DOHH2 (cell line): ENCODE results near the gene NBEAL1.
"Not testable (repeated sequence)": the region's sequence is repeated elsewhere in the genome, so short reads cannot be mapped to it uniquely, and the experiment has no call there.

Experiments
- H3F3A ChIP-seq: fragments of 200-600 bp; sonication (generic), shearing (Covaris generic); 2 replicates; pipeline ENCODE4 v1.6.0; 2016; ENCODE audit warnings: antibody characterized with exemption, mild to moderate bottlenecking; ENCODE audit not compliant: control insufficient read depth, insufficient read depth
- H3K27ac ChIP-seq: fragments of 200-600 bp; sonication (generic); 2 replicates; pipeline ENCODE4 v1.5.1; 2014; ENCODE audit warnings: low read depth, mild to moderate bottlenecking, low read length, moderate library complexity
- H3K27me3 ChIP-seq: fragments of 200-600 bp; sonication (generic); 2 replicates; pipeline ENCODE4 v1.6.1; 2014; ENCODE audit warnings: mild to moderate bottlenecking, low read length, mixed read lengths; ENCODE audit not compliant: control insufficient read depth
- H3K36me3 ChIP-seq: fragments of 200-600 bp; sonication (generic); 2 replicates; pipeline ENCODE4 v1.6.1; 2014; ENCODE audit warnings: mild to moderate bottlenecking, low read length, moderate library complexity, mixed read lengths; ENCODE audit not compliant: control insufficient read depth
- H3K4me1 ChIP-seq: fragments of 200-600 bp; sonication (generic); 2 replicates; pipeline ENCODE4 v1.6.1; 2014; ENCODE audit warnings: mild to moderate bottlenecking, low read length, mixed read lengths; ENCODE audit not compliant: control insufficient read depth
- H3K4me2 ChIP-seq: fragments of 200-600 bp; sonication (generic); 2 replicates; pipeline ENCODE4 v1.6.0; 2014; ENCODE audit warnings: mild to moderate bottlenecking, low read length, moderate library complexity
- H3K4me3 ChIP-seq: fragments of 200-600 bp; sonication (generic); 2 replicates; pipeline ENCODE4 v1.5.1; 2014; ENCODE audit warnings: mild to moderate bottlenecking, low read length, mixed read lengths
- H3K79me2 ChIP-seq: fragments of 200-600 bp; sonication (generic); 2 replicates; pipeline ENCODE4 v1.6.1; 2014; ENCODE audit warnings: mild to moderate bottlenecking, low read length, mixed read lengths; ENCODE audit not compliant: control insufficient read depth
- H3K9me2 ChIP-seq: fragments of 200-600 bp; sonication (generic); replicated peaks from 2 replicates; pipeline ENCODE4 v1.6.1; 2014; ENCODE audit warnings: mild to moderate bottlenecking, low read length, mixed read lengths; ENCODE audit not compliant: control insufficient read depth
- H3K9me3 ChIP-seq: fragments of 200-600 bp; sonication (generic); 2 replicates; pipeline ENCODE4 v1.6.1; 2014; ENCODE audit warnings: antibody characterized with exemption, low read length, mixed read lengths; ENCODE audit not compliant: control insufficient read depth, insufficient read depth
- H4K20me1 ChIP-seq: fragments of 200-600 bp; sonication (generic); 2 replicates; pipeline ENCODE4 v1.6.0; 2014; ENCODE audit warnings: low read depth, mild to moderate bottlenecking, antibody characterized with exemption, low read length, moderate library complexity; ENCODE audit not compliant: control insufficient read depth, insufficient read depth
- CTCF ChIP-seq: fragments of 200-600 bp; sonication (generic); IDR thresholded peaks from one replicate; pipeline ENCODE4 v1.5.1; 2014; ENCODE audit warnings: antibody characterized with exemption, mild to moderate bottlenecking, low read depth, low read length; ENCODE audit not compliant: poor library complexity, severe bottlenecking
- EZH2phosphoT487 ChIP-seq: fragments of 200-600 bp; sonication (generic); IDR thresholded peaks from 2 replicates; pipeline ENCODE4 v1.6.1; 2017; ENCODE audit warnings: borderline replicate concordance, mild to moderate bottlenecking, antibody characterized with exemption, low read length, moderate library complexity, mixed read lengths

Gene NBEAL1

GRCh38 chr2:203080447-203081045, 65.9 kb downstream of the NBEAL1 start:
- Histone ChIP-seq H3K9me3 (no peaks in the 10 kb centered on the region), H3K27ac (no peak overlapping the region), H3K36me3 (no peaks in the 10 kb centered on the region), H3K4me1 (no peaks in the 10 kb centered on the region), H3K79me2 (no peaks in the 10 kb centered on the region), H3K27me3 (no peaks in the 10 kb centered on the region), H3F3A (no peaks in the 10 kb centered on the region), H3K4me3 (no peak overlapping the region), H3K9me2 (no peaks in the 10 kb centered on the region), H3K4me2 (no peak overlapping the region), H4K20me1 (no peaks in the 10 kb centered on the region)
- TF ChIP-seq CTCF (no peak), EZH2phosphoT487 (no peak)

DNA sequence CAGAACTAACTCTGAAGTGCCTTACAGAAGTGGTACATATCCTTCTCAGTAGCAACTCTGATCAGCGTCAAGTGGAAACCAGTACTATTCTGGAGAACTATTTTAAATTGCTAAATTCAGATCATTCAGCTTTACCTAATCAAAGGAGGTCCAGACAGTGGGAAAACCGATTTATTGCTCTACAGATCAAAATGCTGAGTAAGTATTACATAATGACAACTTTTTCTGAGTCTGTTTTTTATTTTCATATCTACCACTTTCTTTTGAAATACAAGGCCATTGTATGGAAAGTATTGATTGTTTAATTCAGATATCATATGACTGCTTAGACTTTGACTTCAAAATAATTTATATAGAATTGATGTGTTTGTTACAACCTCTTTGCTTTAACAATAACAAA, 68.7 kb downstream of the NBEAL1 start:
- Histone ChIP-seq H3K27ac (no peak overlapping the region), H3K79me2 (no peaks in the 10 kb centered on the region), H3K4me3 (no peak overlapping the region), H4K20me1 (no peaks in the 10 kb centered on the region), H3F3A (no peaks in the 10 kb centered on the region), H3K9me2 (no peaks in the 10 kb centered on the region), H3K4me1 (no peaks in the 10 kb centered on the region), H3K36me3 (no peaks in the 10 kb centered on the region), H3K9me3 (no peaks in the 10 kb centered on the region), H3K27me3 (no peaks in the 10 kb centered on the region), H3K4me2 (no peak overlapping the region)
- TF ChIP-seq CTCF = no peak
- no peak for TF ChIP-seq EZH2phosphoT487

GRCh38 chr2:203086381-203086780, 71.7 kb downstream of the NBEAL1 start:
- H3K27ac ChIP-seq, H3K9me3 ChIP-seq, H3K4me2 ChIP-seq, H3K36me3 ChIP-seq, H3K9me2 ChIP-seq, H3K79me2 ChIP-seq, H3F3A ChIP-seq, H3K4me1 ChIP-seq, H3K27me3 ChIP-seq, H3K4me3 ChIP-seq, H4K20me1 ChIP-seq: not testable (repeated sequence)

- H3K4me1 ChIP-seq, H3K36me3 ChIP-seq, H3F3A ChIP-seq, H3K9me2 ChIP-seq, H4K20me1 ChIP-seq, H3K79me2 ChIP-seq, H3K9me3 ChIP-seq, H3K27ac ChIP-seq, H3K27me3 ChIP-seq, H3K4me2 ChIP-seq, H3K4me3 ChIP-seq: not testable (repeated sequence)
Observed at GRCh38 chr2:203090721-203091120, 76.0 kb downstream of the NBEAL1 start.
